HepG2 (cell line): ENCODE results near the gene SLC7A4. TPM values are rescaled to one million over a fixed set of nuclear protein-coding genes. Genes with fewer than 3 reads are reported as not detected.

Source experiments
- ATF6 ChIP-seq: sonication (generic); formaldehyde crosslinking; conservative IDR thresholded peaks from 2 replicates; pipeline ENCODE4 v1.4.0; 2020; ENCODE audit warnings: missing genetic modification reagents
- BORCS8-MEF2B ChIP-seq: sonication (generic); formaldehyde crosslinking; IDR thresholded peaks from 2 replicates; pipeline ENCODE4 v1.8.0; 2022; ENCODE audit warnings: mild to moderate bottlenecking, missing genetic modification reagents
- CENPX ChIP-seq: sonication (generic); formaldehyde crosslinking; IDR thresholded peaks from 2 replicates; pipeline ENCODE4 v1.9.0; 2021; ENCODE audit warnings: mild to moderate bottlenecking, missing genetic modification reagents, moderate library complexity
- DMTF1 ChIP-seq: sonication (generic); formaldehyde crosslinking; IDR thresholded peaks from 2 replicates; pipeline ENCODE4 v1.4.0; 2020; ENCODE audit warnings: mild to moderate bottlenecking, missing genetic modification reagents
- MLLT10 ChIP-seq: sonication (generic); formaldehyde crosslinking; IDR thresholded peaks from 2 replicates; pipeline ENCODE4 v1.4.0; 2020; ENCODE audit warnings: missing genetic modification reagents
- NONO ChIP-seq, 2 experiments: fragments of 450-650 bp in 1 of 2; sonication (generic) in 1 of 2; formaldehyde crosslinking in 1 of 2; IDR thresholded peaks in 1 of 2; conservative IDR thresholded peaks in 1 of 2; 2 replicates each; pipeline versions ENCODE4 v1.6.1 to v1.8.0; 2017 to 2022; ENCODE audit warnings: mild to moderate bottlenecking in 1 of 2, missing genetic modification reagents in 1 of 2, moderate library complexity in 1 of 2
- PAF1 ChIP-seq: IDR thresholded peaks from 2 replicates; pipeline ENCODE4 v1.6.1; 2016; ENCODE audit warnings: missing genetic modification reagents, missing compliant biosample characterization
- POLR2A ChIP-seq, 2 experiments: IDR thresholded peaks; 2 replicates each; pipeline ENCODE4 v1.6.1; 2011; ENCODE audit warnings: low read depth in 2 of 2, low read length in 2 of 2, mild to moderate bottlenecking in 1 of 2, moderate library complexity in 1 of 2; ENCODE audit not compliant: insufficient read depth in 1 of 2
- RXRA ChIP-seq: sonication (generic); formaldehyde crosslinking; IDR thresholded peaks from 2 replicates; pipeline ENCODE4 v1.5.1; 2020; ENCODE audit warnings: missing genetic modification reagents
- SNRNP70 ChIP-seq: fragments of 200-400 bp; formaldehyde crosslinking; IDR thresholded peaks from 2 replicates; pipeline ENCODE4 v1.6.1; 2017; ENCODE audit warnings: mild to moderate bottlenecking, low read depth, low read length, moderate library complexity
- TEAD3 ChIP-seq: optimal IDR thresholded peaks from 2 replicates; pipeline ENCODE3; 2016; ENCODE audit warnings: borderline replicate concordance
- TFDP1 ChIP-seq: IDR thresholded peaks from 2 replicates; pipeline ENCODE4 v1.6.1; 2016; ENCODE audit warnings: missing compliant biosample characterization, missing genetic modification reagents, borderline replicate concordance
- THAP9 ChIP-seq: sonication (generic); formaldehyde crosslinking; IDR thresholded peaks from 2 replicates; pipeline ENCODE4; 2020; ENCODE audit warnings: missing genetic modification reagents, mild to moderate bottlenecking, borderline replicate concordance
- TMF1 ChIP-seq: sonication (generic); formaldehyde crosslinking; IDR thresholded peaks from 2 replicates; pipeline ENCODE4 v1.8.1; 2022; ENCODE audit warnings: low read depth, missing genetic modification reagents
- ZNF282 ChIP-seq: fragments of 450-650 bp; IDR thresholded peaks from 2 replicates; pipeline ENCODE4 v1.6.1; 2018; ENCODE audit not compliant: partially characterized antibody
- ZNF292 ChIP-seq: sonication (generic); formaldehyde crosslinking; IDR thresholded peaks from 2 replicates; pipeline ENCODE4 v1.8.1; 2022; ENCODE audit warnings: mild to moderate bottlenecking, low read depth, missing genetic modification reagents, borderline replicate concordance
- ZNF331 ChIP-seq: sonication (generic); formaldehyde crosslinking; IDR thresholded peaks from 2 replicates; pipeline ENCODE4 v1.4.0; 2020; ENCODE audit warnings: missing genetic modification reagents
- ZNF354B ChIP-seq: sonication (generic); formaldehyde crosslinking; IDR thresholded peaks from 2 replicates; pipeline ENCODE4 v1.8.0; 2022; ENCODE audit warnings: mild to moderate bottlenecking, missing genetic modification reagents
- ZNF615 ChIP-seq: sonication (generic); formaldehyde crosslinking; IDR thresholded peaks from 2 replicates; pipeline ENCODE4 v1.5.0; 2020; ENCODE audit warnings: mild to moderate bottlenecking, missing genetic modification reagents, borderline replicate concordance
- ZNF619 ChIP-seq: sonication (generic); formaldehyde crosslinking; IDR thresholded peaks from 2 replicates; pipeline ENCODE4 v1.4.0; 2020; ENCODE audit warnings: mild to moderate bottlenecking, missing genetic modification reagents
- ZNF75D ChIP-seq: sonication (generic); formaldehyde crosslinking; IDR thresholded peaks from 2 replicates; pipeline ENCODE4 v1.8.1; 2023; ENCODE audit warnings: missing genetic modification reagents, mild to moderate bottlenecking, borderline replicate concordance
- ZNF775 ChIP-seq: sonication (generic); formaldehyde crosslinking; IDR thresholded peaks from 2 replicates; pipeline ENCODE4 v1.4.0; 2020; ENCODE audit warnings: missing genetic modification reagents, mild to moderate bottlenecking, moderate library complexity, borderline replicate concordance
- ZNF792 ChIP-seq: IDR thresholded peaks from 2 replicates; pipeline ENCODE4 v1.6.1; 2016
- polyA plus RNA-seq, 8 experiments: library from polyadenylated mRNA; depleted of rRNA in 3 of 8; stranded (reverse) in 7 of 8; unstranded in 1 of 8; fragments of >200 nt; fragmentation: Illumina TruSeq in 4 of 8; extraction: Trizol in 4 of 8; gene quantifications; 2 replicates each; pipeline versions ENCODE4 v1.2.1 to v1.2.3, GENCODE V29; 2011 to 2016; ENCODE audit warnings: low read depth in 4 of 8, missing spikeins in 1 of 8, mixed read lengths in 1 of 8; ENCODE audit not compliant: insufficient read depth in 1 of 8
- total RNA-seq, 5 experiments: library from RNA; depleted of rRNA; stranded (reverse); fragments of >200 nt; fragmentation: Illumina TruSeq; extraction: Trizol; gene quantifications; 2 replicates each; pipeline ENCODE4 v1.2.3, GENCODE V29; 2016; ENCODE audit warnings: low read depth in 1 of 5

The SLC7A4 gene
- total and polyA plus RNA-seq, 2 of the 13 experiments (the other 11 are each of a cell fraction or from before 2014, with no cell fraction given) = not detected

- no peak for TF ChIP-seq DMTF1 (CRISPR knock-in tag)
- TF ChIP-seq RXRA = no peak
- no peak for TF ChIP-seq ZNF775 (CRISPR knock-in tag)
- TF ChIP-seq POLR2A (IDR thresholded peaks at IDR 0.05; ENCODE audit: insufficient read depth in 1 of 2, low read depth in 2 of 2, low read length in 2 of 2) = no peak
- no peak for TF ChIP-seq ZNF292 (CRISPR knock-in tag)
- TF ChIP-seq TMF1 (CRISPR knock-in tag) = no peak
- peak; percentile 77; the same call in 1 of the 2 replicates for TF ChIP-seq ZNF792 (CRISPR knock-in tag)
- TF ChIP-seq SNRNP70 = no peak
- TF ChIP-seq PAF1 (CRISPR knock-in tag) = no peak
- peak; percentile 62 for TF ChIP-seq TEAD3 (CRISPR knock-in tag)
- TF ChIP-seq ZNF354B (CRISPR knock-in tag) = no peak
- TF ChIP-seq ATF6 (CRISPR knock-in tag) = no peak
- TF ChIP-seq NONO (IDR thresholded peaks at IDR 0.05) = no peak
- no peak; the same call in 1 of the 2 replicates for TF ChIP-seq NONO (CRISPR knock-in tag; conservative IDR thresholded peaks at IDR 0.05)
- TF ChIP-seq BORCS8-MEF2B = peak; percentile 40; the same call in 1 of the 2 replicates
- no peak for TF ChIP-seq ZNF615 (CRISPR knock-in tag)
- TF ChIP-seq TFDP1 = peak; percentile 65; the same call in 1 of the 2 replicates
- no peak for TF ChIP-seq MLLT10 (CRISPR knock-in tag)
- no peak for TF ChIP-seq CENPX (CRISPR knock-in tag)
- TF ChIP-seq ZNF331 (CRISPR knock-in tag) = peak; percentile 49
- TF ChIP-seq ZNF282 = no peak
- TF ChIP-seq THAP9 (CRISPR knock-in tag) = peak; percentile 58; the same call in 1 of the 2 replicates
- no peak for TF ChIP-seq ZNF75D (CRISPR knock-in tag)
- peak; percentile 24; the same call in 1 of the 2 replicates for TF ChIP-seq ZNF619 (CRISPR knock-in tag)
Measured at GRCh38 chr22:20979940-20980453, 52.4 kb downstream of the SLC7A4 start (continued).
